Gastrocnemius medialis (tissue), 4 donors: Measurements from ENCODE around the gene CCRL2. TPM values are rescaled to one million over a fixed set of nuclear protein-coding genes. Genes with fewer than 3 reads are reported as not detected.

Experiments used
- ATAC-seq, 2 donors: fragments of 150-250 bp; one replicate each; pipeline ENCODE4 v1.9.1; 2016
- DNase-seq, 2 donors: peaks; one replicate each; pipeline ENCODE4 v3.0.0-alpha.2; 2019
- H3K27ac ChIP-seq, 4 donors: fragments of 200-600 bp; sonication (generic); 1 replicate in 1 of 4; 2 replicates in 3 of 4; pipeline ENCODE4 v1.5.1; 2016 to 2018; ENCODE audit warnings: mild to moderate bottlenecking in 2 of 4, moderate library complexity in 1 of 4
- H3K27me3 ChIP-seq, 3 donors: fragments of 200-600 bp; sonication (generic) in 2 of 3; 1 replicate in 1 of 3; 2 replicates in 2 of 3; pipeline versions ENCODE4 v1.5.1 to v1.6.0; 2016 to 2019; ENCODE audit warnings: mild to moderate bottlenecking in 1 of 3, moderate library complexity in 1 of 3
- H3K36me3 ChIP-seq, 2 donors: fragments of 200-600 bp; sonication (generic) in 1 of 2; one replicate each; pipeline ENCODE4 v1.5.1; 2017 to 2018
- H3K4me1 ChIP-seq, 2 donors: fragments of 200-600 bp; sonication (generic) in 1 of 2; one replicate each; pipeline ENCODE4 v1.5.1; 2016 to 2017; ENCODE audit warnings: mild to moderate bottlenecking in 2 of 2
- H3K4me3 ChIP-seq, 4 donors: fragments of 200-600 bp; sonication (generic) in 3 of 4; 1 replicate in 1 of 4; 2 replicates in 3 of 4; pipeline ENCODE4 v1.5.1; 2016 to 2019; ENCODE audit warnings: mild to moderate bottlenecking in 2 of 4
- H3K9me3 ChIP-seq, 3 donors: fragments of 200-600 bp; sonication (generic) in 2 of 3; 1 replicate in 1 of 3; 2 replicates in 2 of 3; pipeline ENCODE4 v1.5.1; 2016 to 2019
- CTCF ChIP-seq, 5 experiments: fragments of 450-650 bp in 3 of 5; fragments of 200-600 bp in 2 of 5; sonication (generic) in 2 of 5; IDR thresholded peaks in 4 of 5; conservative IDR thresholded peaks in 1 of 5; 1 replicate in 4 of 5; 2 replicates in 1 of 5; pipeline ENCODE4 v1.5.1; 2016 to 2019; ENCODE audit warnings: antibody characterized with exemption in 5 of 5, mild to moderate bottlenecking in 3 of 5, moderate library complexity in 3 of 5
- POLR2A ChIP-seq, 2 donors: fragments of 450-650 bp; IDR thresholded peaks; one replicate each; pipeline ENCODE4 v1.6.1; 2017; ENCODE audit warnings: antibody characterized with exemption in 2 of 2, mild to moderate bottlenecking in 2 of 2, moderate library complexity in 2 of 2
- in situ Hi-C, 4 donors: fragments of 200-750 bp; cut with MboI; loops; one replicate each; pipeline versions ENCODE4 v1.15.0 to v1.8.0; 2017; ENCODE audit warnings: low sequenced_read_pairs in 4 of 4
- intact Hi-C: fragments of 100-400 bp; cut with DNase I; formaldehyde crosslinking; loops from one replicate; pipeline ENCODE4 v1.15.1; 2023; ENCODE audit warnings: low total_unique reads
- total RNA-seq, 4 donors: library from RNA; depleted of rRNA; stranded (reverse); fragments of >200 nt; gene quantifications; one replicate each; pipeline versions ENCODE4 v1.1.0 to v1.2.3, GENCODE V29; 2016

Gene CCRL2
- total RNA-seq, 4 donors from 2014 or later = 0.29 to 2.5 (median 1.7) TPM

DNA sequence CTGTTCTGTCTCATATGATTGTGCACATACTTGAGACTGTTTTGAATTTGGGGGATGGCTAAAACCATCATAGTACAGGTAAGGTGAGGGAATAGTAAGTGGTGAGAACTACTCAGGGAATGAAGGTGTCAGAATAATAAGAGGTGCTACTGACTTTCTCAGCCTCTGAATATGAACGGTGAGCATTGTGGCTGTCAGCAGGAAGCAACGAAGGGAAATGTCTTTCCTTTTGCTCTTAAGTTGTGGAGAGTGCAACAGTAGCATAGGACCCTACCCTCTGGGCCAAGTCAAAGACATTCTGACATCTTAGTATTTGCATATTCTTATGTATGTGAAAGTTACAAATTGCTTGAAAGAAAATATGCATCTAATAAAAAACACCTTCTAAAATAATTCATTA, 31.2 kb upstream of the CCRL2 start:
- TF ChIP-seq POLR2A (IDR thresholded peaks at IDR 0.05) = no peak
- no peak for TF ChIP-seq CTCF (IDR thresholded peaks at IDR 0.05 in 4 of 5, conservative IDR thresholded peaks at IDR 0.05 in 1 of 5)
- H3K27ac ChIP-seq = no peak overlapping the region
- intact Hi-C loops = loop anchor here (10.0 kb wide), 1 partner anchor 291 kb away; no protein-coding TSS in a partner anchor
- H3K9me3 ChIP-seq = no peaks in the 10 kb centered on the region
- H3K36me3 ChIP-seq = no peaks in the 10 kb centered on the region
- H3K4me1 ChIP-seq = peaks cover 9% of the 10 kb centered on the region in 2 donors
- in situ Hi-C loops = loop anchor here in 1 of 4 donors (10.0 kb wide), 1 partner anchor 101 kb away; no protein-coding TSS in a partner anchor
- no peak for ATAC-seq
- DNase-seq = no peak
- no peak overlapping the region for H3K4me3 ChIP-seq
- H3K27me3 ChIP-seq = peaks cover 0 to 4% (median 0%) of the 10 kb centered on the region in 3 donors

- intact Hi-C loops (loop anchor here (10.0 kb wide), 1 partner anchor 294 kb away; no protein-coding TSS in a partner anchor), in situ Hi-C loops (loop anchor here in 1 of 4 donors (10.0 kb wide), 1 partner anchor 104 kb away; no protein-coding TSS in a partner anchor)
- no peak for TF ChIP-seq POLR2A (IDR thresholded peaks at IDR 0.05)
- TF ChIP-seq CTCF (IDR thresholded peaks at IDR 0.05 in 4 of 5, conservative IDR thresholded peaks at IDR 0.05 in 1 of 5) = peak; percentile 9 to 54 (median 46)
- Histone ChIP-seq H3K36me3 (no peaks in the 10 kb centered on the region), H3K9me3 (no peaks in the 10 kb centered on the region), H3K4me3 (no peak overlapping the region), H3K27me3 (no peaks in the 10 kb centered on the region), H3K27ac (no peak overlapping the region), H3K4me1 (peaks cover 17 to 19% of the 10 kb centered on the region in 2 donors)
- peak; percentile 43 to 50 for DNase-seq
- ATAC-seq = peak in 1 of 2 donors; percentile 37
Measured at GRCh38 chr3:46378426-46378942, 28.6 kb upstream of the CCRL2 start.

GRCh38 chr3:46380471-46381221, 26.4 kb upstream of the CCRL2 start:
- H3K36me3 ChIP-seq = no peaks in the 10 kb centered on the region
- no peaks in the 10 kb centered on the region for H3K9me3 ChIP-seq
- H3K27me3 ChIP-seq = no peaks in the 10 kb centered on the region
- intact Hi-C loops (loop anchor here (2.0 kb wide), 1 partner anchor 28 kb away; no protein-coding TSS in a partner anchor), in situ Hi-C loops (no loop called here)
- H3K27ac ChIP-seq = peak overlapping the region; percentile 58 to 76 (median 69)
- ATAC-seq (peak; percentile 92 to 95), DNase-seq (peak; percentile 52 to 59)
- TF ChIP-seq CTCF (IDR thresholded peaks at IDR 0.05 in 4 of 5, conservative IDR thresholded peaks at IDR 0.05 in 1 of 5) (no peak), POLR2A (IDR thresholded peaks at IDR 0.05) (no peak)
- peaks cover 17 to 19% of the 10 kb centered on the region in 2 donors for H3K4me1 ChIP-seq
- H3K4me3 ChIP-seq = peak overlapping the region in 2 of 4 donors; percentile 0 to 3

- in situ Hi-C loops (no loop called here), intact Hi-C loops (loop anchor here (2.0 kb wide), 1 partner anchor 27 kb away; no protein-coding TSS in a partner anchor)
- Histone ChIP-seq H3K9me3 (no peaks in the 10 kb centered on the region), H3K36me3 (no peaks in the 10 kb centered on the region), H3K27me3 (no peaks in the 10 kb centered on the region), H3K27ac (peak overlapping the region in 2 of 4 donors; percentile 71 to 76), H3K4me3 (no peak overlapping the region), H3K4me1 (peaks cover 17 to 19% of the 10 kb centered on the region in 2 donors)
- DNase-seq = no peak
- no peak for TF ChIP-seq POLR2A (IDR thresholded peaks at IDR 0.05)
- TF ChIP-seq CTCF (IDR thresholded peaks at IDR 0.05 in 4 of 5, conservative IDR thresholded peaks at IDR 0.05 in 1 of 5) = no peak
- no peak for ATAC-seq
Measured at GRCh38 chr3:46381625-46382024, 25.4 kb upstream of the CCRL2 start.
